GM18505 (cell line): ENCODE data around the gene SLC6A3.
"Not testable (repeated sequence)": the region's sequence is repeated elsewhere in the genome, so short reads cannot be mapped to it uniquely, and the experiment has no call there.

Experiments used
- ATAC-seq: cut with Tn5 transposase; IDR thresholded peaks from one replicate; pipeline ENCODE4 v1.9.1; 2021; ENCODE audit not compliant: unreplicated experiment
- POLR2A ChIP-seq: IDR thresholded peaks from 4 replicates; pipeline ENCODE4 v1.6.1; 2011; ENCODE audit warnings: borderline replicate concordance; ENCODE audit not compliant: insufficient read depth, insufficient read length; ENCODE audit errors: extremely low read depth

Gene SLC6A3

GRCh38 chr5:1436681-1437080 lies 8.6 kb downstream of the SLC6A3 start:
- no peak for TF ChIP-seq POLR2A
- no peak for ATAC-seq

GRCh38 chr5:1436036-1436435 lies 9.2 kb downstream of the SLC6A3 start:
- no peak for TF ChIP-seq POLR2A
- ATAC-seq: no peak

- ATAC-seq: no peak
- TF ChIP-seq POLR2A: no peak
Observed at GRCh38 chr5:1435369-1435768, 9.9 kb downstream of the SLC6A3 start.

- ATAC-seq: no peak
- TF ChIP-seq POLR2A: no peak
Observed at GRCh38 chr5:1432296-1432695, 12.9 kb downstream of the SLC6A3 start.

GRCh38 chr5:1431896-1432295 lies 13.3 kb downstream of the SLC6A3 start:
- ATAC-seq: no peak
- TF ChIP-seq POLR2A: no peak

- no peak for TF ChIP-seq POLR2A
- no peak for ATAC-seq
Observed at GRCh38 chr5:1431021-1431811, 14.0 kb downstream of the SLC6A3 start.

GRCh38 chr5:1430121-1430795 lies 15.0 kb downstream of the SLC6A3 start:
- ATAC-seq: no peak
- TF ChIP-seq POLR2A: no peak

- ATAC-seq: no peak
- no peak for TF ChIP-seq POLR2A
Observed at GRCh38 chr5:1429496-1429895, 15.7 kb downstream of the SLC6A3 start.

- TF ChIP-seq POLR2A: no peak
Observed at GRCh38 chr5:1429066-1429465, 16.2 kb downstream of the SLC6A3 start.

GRCh38 chr5:1428107-1428506 lies 17.1 kb downstream of the SLC6A3 start:
- ATAC-seq: no peak
- no peak for TF ChIP-seq POLR2A

More at GRCh38 chr5:1429066-1429465, 16.2 kb downstream of the SLC6A3 start:
- ATAC-seq: no peak

GRCh38 chr5:1424716-1425115 lies 20.5 kb downstream of the SLC6A3 start:
- no peak for ATAC-seq
- TF ChIP-seq POLR2A: no peak

GRCh38 chr5:1423901-1424603 lies 21.2 kb downstream of the SLC6A3 start:
- no peak for TF ChIP-seq POLR2A
- no peak for ATAC-seq

GRCh38 chr5:1422522-1422921 lies 22.7 kb downstream of the SLC6A3 start:
- not testable (repeated sequence) for ATAC-seq
